HTERT RPE-1 (cell line): ENCODE data around the gene FUZ.

Source experiments
- in situ Hi-C: fragments of 300-500 bp; cut with MboI; formaldehyde crosslinking; loops from 4 replicates; pipeline ENCODE4 v1.14.3; 2020; ENCODE audit warnings: low sequenced_read_pairs

FUZ gene

GRCh38 chr19:49761249-49761624 lies 51.9 kb downstream of the FUZ start:
- in situ Hi-C loops, result no loop called here

DNA sequence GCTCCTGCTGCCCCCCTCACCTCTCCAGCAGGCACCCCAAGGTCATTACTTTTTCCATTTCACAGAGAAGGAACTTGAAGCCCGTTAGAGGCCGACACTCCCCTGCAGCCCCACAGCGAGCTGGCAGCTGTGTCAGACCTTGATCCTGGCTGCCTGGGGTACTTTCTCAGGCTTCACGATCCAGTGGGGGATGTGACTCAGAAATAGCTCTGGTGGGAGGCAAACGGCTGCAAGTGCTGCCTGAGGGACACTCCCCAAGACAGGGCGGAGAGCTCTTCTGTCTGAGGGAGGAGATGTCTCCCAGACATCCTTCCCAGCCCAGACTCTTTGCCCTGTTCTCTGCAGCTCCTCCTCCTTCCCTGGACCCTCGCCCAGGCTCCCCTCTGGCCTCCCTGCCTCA lies 54.8 kb downstream of the FUZ start:
- in situ Hi-C loops, result no loop called here
